SK-N-SH treated with all-trans-retinoic acid at 6 μM for 48 hours (cell line): ENCODE data around the gene MYOCD.

ENCODE experiments used
- ATAC-seq: fragments of 200-7000 bp; cut with Tn5 transposase; 3 replicates; pipeline ENCODE4 v1.9.1; 2020; ENCODE audit warnings: mild to moderate bottlenecking, moderate library complexity
- BACH2 ChIP-seq: fragments of 250-450 bp; sonication (Bioruptor Pico); IDR thresholded peaks from 2 replicates; pipeline ENCODE4 v1.9.0; 2021; ENCODE audit warnings: mild to moderate bottlenecking, borderline replicate concordance
- CSDC2 ChIP-seq: fragments of 250-450 bp; sonication (Bioruptor Pico); IDR thresholded peaks from 2 replicates; pipeline ENCODE4 v1.5.0; 2020; ENCODE audit warnings: mild to moderate bottlenecking, moderate library complexity
- GLIS3 ChIP-seq: fragments of 250-450 bp; sonication (Bioruptor Pico); IDR thresholded peaks from 2 replicates; pipeline ENCODE4 v1.5.0; 2020; ENCODE audit warnings: mild to moderate bottlenecking, moderate library complexity
- ISL1 ChIP-seq: fragments of 250-450 bp; sonication (Bioruptor Pico); IDR thresholded peaks from 2 replicates; pipeline ENCODE4 v2.1.2; 2022; ENCODE audit warnings: mild to moderate bottlenecking, moderate library complexity
- OSR1 ChIP-seq: fragments of 250-450 bp; sonication (Bioruptor Pico); IDR thresholded peaks from 2 replicates; pipeline ENCODE4 v1.8.0; 2022; ENCODE audit warnings: moderate library complexity, mild to moderate bottlenecking, inconsistent platforms
- RARB ChIP-seq: fragments of 250-450 bp; sonication (Bioruptor Pico); IDR thresholded peaks from 2 replicates; pipeline ENCODE4 v1.8.0; 2021; ENCODE audit warnings: mild to moderate bottlenecking, moderate library complexity
- TCF4 ChIP-seq: fragments of 250-450 bp; sonication (Bioruptor Pico); IDR thresholded peaks from 2 replicates; pipeline ENCODE4 v1.8.0; 2021; ENCODE audit warnings: mild to moderate bottlenecking, moderate library complexity, borderline replicate concordance
- TOX ChIP-seq: fragments of 250-450 bp; sonication (Bioruptor Pico); IDR thresholded peaks from 2 replicates; pipeline ENCODE4 v1.8.0; 2021; ENCODE audit warnings: mild to moderate bottlenecking, moderate library complexity, borderline replicate concordance
- ZC3H10 ChIP-seq: fragments of 250-450 bp; sonication (Bioruptor Pico); IDR thresholded peaks from 2 replicates; pipeline ENCODE4 v1.5.1; 2021; ENCODE audit warnings: mild to moderate bottlenecking, moderate library complexity
- ZFP3 ChIP-seq: fragments of 250-450 bp; sonication (Bioruptor Pico); IDR thresholded peaks from 2 replicates; pipeline ENCODE4 v1.5.0; 2020; ENCODE audit warnings: mild to moderate bottlenecking, moderate library complexity
- ZFP30 ChIP-seq: fragments of 450-650 bp; formaldehyde crosslinking; IDR thresholded peaks from 2 replicates; pipeline ENCODE4 v1.5.0; 2022; ENCODE audit warnings: mild to moderate bottlenecking, moderate library complexity
- ZNF565 ChIP-seq: fragments of 450-650 bp; formaldehyde crosslinking; conservative IDR thresholded peaks from 2 replicates; pipeline ENCODE4 v1.5.0; 2020; ENCODE audit warnings: low read depth, mild to moderate bottlenecking, moderate library complexity
- ZNF8 ChIP-seq: fragments of 450-650 bp; formaldehyde crosslinking; IDR thresholded peaks from 2 replicates; pipeline ENCODE4 v1.5.0; 2020; ENCODE audit warnings: mild to moderate bottlenecking, moderate library complexity
- TF ChIP-seq, protein P1 (sequence below): fragments of 250-450 bp; sonication (Bioruptor Pico); IDR thresholded peaks from 2 replicates; pipeline ENCODE4 v1.5.1; 2021; ENCODE audit warnings: mild to moderate bottlenecking, moderate library complexity
- TF ChIP-seq, protein P2 (sequence below): fragments of 250-450 bp; sonication (Bioruptor Pico); IDR thresholded peaks from 2 replicates; pipeline ENCODE4 v1.8.0; 2021; ENCODE audit warnings: low read depth, mild to moderate bottlenecking, moderate library complexity, borderline replicate concordance
- TF ChIP-seq, protein P3 (sequence below): fragments of 250-450 bp; sonication (Bioruptor Pico); IDR thresholded peaks from 2 replicates; pipeline ENCODE4 v1.8.0; 2020; ENCODE audit warnings: mild to moderate bottlenecking, moderate library complexity, borderline replicate concordance
- TF ChIP-seq, protein P4 (sequence below): fragments of 250-450 bp; sonication (Bioruptor Pico); IDR thresholded peaks from 2 replicates; pipeline ENCODE4 v1.5.0; 2020; ENCODE audit warnings: mild to moderate bottlenecking, moderate library complexity

MYOCD gene

DNA sequence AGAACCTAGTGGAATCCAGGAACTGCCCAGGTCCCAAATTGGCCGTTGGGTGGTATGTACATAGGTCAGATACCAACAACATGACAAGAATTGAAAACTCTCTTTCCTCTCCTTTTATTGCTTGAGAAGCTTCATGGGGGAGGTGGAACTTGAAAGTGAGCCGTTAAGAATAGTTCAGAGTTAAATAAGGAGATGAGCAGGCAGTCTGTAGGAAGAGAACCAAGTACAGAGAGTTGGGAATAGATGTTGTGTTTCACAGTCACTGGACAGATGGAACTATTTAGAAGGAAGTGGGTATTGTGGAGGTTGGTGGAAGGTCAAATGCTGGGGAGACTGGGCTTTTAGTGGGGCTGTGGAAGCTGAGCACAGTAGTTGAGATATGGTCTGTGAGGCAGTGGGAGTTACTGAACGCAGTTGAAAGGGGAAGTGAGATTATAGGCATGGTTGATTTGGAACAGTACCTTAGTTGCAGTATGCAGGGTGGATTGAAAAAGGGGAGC, 150.0 kb downstream of the MYOCD start:
- ATAC-seq: no peak
- TF ChIP-seq TCF4 (CRISPR knock-in tag) (no peak), GLIS3 (CRISPR knock-in tag) (no peak), TOX (CRISPR knock-in tag) (no peak), ZFP3 (CRISPR knock-in tag) (no peak), BACH2 (CRISPR knock-in tag) (no peak), RARB (no peak), CSDC2 (CRISPR knock-in tag) (no peak), ZNF8 (CRISPR knock-in tag) (no peak), ISL1 (no peak), ZC3H10 (no peak), ZNF565 (CRISPR knock-in tag) (no peak), OSR1 (no peak), ZFP30 (no peak)
- TF ChIP-seq, protein P1, sequence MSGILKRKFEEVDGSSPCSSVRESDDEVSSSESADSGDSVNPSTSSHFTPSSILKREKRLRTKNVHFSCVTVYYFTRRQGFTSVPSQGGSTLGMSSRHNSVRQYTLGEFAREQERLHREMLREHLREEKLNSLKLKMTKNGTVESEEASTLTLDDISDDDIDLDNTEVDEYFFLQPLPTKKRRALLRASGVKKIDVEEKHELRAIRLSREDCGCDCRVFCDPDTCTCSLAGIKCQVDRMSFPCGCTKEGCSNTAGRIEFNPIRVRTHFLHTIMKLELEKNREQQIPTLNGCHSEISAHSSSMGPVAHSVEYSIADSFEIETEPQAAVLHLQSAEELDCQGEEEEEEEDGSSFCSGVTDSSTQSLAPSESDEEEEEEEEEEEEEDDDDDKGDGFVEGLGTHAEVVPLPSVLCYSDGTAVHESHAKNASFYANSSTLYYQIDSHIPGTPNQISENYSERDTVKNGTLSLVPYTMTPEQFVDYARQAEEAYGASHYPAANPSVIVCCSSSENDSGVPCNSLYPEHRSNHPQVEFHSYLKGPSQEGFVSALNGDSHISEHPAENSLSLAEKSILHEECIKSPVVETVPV (CRISPR knock-in tag): no peak
- TF ChIP-seq, protein P2, sequence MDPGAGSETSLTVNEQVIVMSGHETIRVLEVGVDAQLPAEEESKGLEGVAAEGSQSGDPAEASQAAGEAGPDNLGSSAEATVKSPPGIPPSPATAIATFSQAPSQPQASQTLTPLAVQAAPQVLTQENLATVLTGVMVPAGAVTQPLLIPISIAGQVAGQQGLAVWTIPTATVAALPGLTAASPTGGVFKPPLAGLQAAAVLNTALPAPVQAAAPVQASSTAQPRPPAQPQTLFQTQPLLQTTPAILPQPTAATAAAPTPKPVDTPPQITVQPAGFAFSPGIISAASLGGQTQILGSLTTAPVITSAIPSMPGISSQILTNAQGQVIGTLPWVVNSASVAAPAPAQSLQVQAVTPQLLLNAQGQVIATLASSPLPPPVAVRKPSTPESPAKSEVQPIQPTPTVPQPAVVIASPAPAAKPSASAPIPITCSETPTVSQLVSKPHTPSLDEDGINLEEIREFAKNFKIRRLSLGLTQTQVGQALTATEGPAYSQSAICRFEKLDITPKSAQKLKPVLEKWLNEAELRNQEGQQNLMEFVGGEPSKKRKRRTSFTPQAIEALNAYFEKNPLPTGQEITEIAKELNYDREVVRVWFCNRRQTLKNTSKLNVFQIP (CRISPR knock-in tag): no peak
- TF ChIP-seq, protein P3, sequence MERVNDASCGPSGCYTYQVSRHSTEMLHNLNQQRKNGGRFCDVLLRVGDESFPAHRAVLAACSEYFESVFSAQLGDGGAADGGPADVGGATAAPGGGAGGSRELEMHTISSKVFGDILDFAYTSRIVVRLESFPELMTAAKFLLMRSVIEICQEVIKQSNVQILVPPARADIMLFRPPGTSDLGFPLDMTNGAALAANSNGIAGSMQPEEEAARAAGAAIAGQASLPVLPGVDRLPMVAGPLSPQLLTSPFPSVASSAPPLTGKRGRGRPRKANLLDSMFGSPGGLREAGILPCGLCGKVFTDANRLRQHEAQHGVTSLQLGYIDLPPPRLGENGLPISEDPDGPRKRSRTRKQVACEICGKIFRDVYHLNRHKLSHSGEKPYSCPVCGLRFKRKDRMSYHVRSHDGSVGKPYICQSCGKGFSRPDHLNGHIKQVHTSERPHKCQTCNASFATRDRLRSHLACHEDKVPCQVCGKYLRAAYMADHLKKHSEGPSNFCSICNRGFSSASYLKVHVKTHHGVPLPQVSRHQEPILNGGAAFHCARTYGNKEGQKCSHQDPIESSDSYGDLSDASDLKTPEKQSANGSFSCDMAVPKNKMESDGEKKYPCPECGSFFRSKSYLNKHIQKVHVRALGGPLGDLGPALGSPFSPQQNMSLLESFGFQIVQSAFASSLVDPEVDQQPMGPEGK (CRISPR knock-in tag): no peak
- TF ChIP-seq, protein P4, sequence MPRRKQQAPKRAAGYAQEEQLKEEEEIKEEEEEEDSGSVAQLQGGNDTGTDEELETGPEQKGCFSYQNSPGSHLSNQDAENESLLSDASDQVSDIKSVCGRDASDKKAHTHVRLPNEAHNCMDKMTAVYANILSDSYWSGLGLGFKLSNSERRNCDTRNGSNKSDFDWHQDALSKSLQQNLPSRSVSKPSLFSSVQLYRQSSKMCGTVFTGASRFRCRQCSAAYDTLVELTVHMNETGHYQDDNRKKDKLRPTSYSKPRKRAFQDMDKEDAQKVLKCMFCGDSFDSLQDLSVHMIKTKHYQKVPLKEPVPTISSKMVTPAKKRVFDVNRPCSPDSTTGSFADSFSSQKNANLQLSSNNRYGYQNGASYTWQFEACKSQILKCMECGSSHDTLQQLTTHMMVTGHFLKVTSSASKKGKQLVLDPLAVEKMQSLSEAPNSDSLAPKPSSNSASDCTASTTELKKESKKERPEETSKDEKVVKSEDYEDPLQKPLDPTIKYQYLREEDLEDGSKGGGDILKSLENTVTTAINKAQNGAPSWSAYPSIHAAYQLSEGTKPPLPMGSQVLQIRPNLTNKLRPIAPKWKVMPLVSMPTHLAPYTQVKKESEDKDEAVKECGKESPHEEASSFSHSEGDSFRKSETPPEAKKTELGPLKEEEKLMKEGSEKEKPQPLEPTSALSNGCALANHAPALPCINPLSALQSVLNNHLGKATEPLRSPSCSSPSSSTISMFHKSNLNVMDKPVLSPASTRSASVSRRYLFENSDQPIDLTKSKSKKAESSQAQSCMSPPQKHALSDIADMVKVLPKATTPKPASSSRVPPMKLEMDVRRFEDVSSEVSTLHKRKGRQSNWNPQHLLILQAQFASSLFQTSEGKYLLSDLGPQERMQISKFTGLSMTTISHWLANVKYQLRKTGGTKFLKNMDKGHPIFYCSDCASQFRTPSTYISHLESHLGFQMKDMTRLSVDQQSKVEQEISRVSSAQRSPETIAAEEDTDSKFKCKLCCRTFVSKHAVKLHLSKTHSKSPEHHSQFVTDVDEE: no peak
